ENCODE measurements around the gene ADORA1.

Gene ADORA1

DNA sequence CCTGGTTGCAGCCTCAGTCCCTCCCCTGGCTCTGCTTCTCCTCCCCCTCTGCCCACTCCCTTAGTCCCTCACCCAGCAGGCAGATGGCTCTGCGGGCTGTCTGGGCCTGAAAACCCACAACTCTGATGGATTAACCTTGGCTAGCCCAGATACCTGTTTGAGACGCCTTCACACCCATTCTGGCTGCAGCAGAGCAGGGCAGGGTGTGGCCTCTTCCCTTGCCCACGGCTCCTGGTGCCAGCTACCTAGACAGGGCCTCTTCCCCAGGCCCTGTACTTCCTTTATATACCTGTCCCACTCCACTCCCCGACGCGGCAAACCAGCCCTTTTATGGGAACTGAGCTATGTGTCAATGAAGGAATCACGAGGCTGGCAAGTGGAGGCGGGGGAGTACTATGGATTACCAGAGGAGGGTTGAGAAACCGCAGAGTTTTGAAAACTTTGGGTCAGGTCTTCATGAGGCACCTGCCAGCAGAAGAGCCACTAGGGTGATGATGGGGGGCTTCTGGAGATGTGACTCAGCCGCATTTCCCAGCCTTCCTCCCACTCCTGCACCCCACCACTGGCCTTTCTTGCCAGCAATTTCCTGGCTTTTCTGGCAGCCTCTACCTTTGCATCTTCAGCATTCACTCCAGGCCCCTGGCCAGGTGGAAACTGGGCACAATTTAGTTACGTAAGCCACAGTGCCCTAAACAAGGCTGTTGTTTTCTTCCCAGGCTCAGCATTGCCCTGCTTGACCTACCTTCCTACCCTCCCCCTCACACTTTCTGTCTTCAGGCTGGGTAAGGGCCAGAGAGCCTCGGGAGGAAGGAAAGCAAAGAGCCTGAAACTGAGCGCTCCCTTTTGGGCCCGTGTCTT, 59.1 kb downstream of the ADORA1 start, which contains the start of gene CHI3L1:
TSS of gene CHI3L1 (minus strand) at position 259 of the 858 bp plus-strand sequence. CDS start at position 178, 81 bp downstream.
- DNase-seq (ENCODE audit: low read depth): no peak

DNA sequence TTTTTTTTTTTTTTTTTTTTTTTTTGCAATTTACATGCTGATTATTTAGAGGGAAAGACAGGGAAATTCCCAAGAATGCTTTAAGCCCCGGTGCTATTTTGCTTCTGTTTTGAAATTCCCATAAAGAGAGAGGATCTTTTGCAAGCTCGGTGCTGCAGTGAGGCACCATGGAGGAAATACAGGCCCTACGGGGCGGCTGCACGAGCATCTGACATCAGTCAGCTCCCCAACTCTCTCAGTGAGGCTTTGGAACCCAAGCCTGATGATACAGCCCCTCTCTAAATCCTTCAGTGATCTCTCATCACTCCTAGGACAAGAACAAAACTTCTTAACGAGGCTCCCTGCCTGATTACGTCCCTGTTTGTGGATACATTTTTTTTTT, 59.8 kb downstream of the ADORA1 start:
- DNase-seq (ENCODE audit: low read depth): no peak

DNA sequence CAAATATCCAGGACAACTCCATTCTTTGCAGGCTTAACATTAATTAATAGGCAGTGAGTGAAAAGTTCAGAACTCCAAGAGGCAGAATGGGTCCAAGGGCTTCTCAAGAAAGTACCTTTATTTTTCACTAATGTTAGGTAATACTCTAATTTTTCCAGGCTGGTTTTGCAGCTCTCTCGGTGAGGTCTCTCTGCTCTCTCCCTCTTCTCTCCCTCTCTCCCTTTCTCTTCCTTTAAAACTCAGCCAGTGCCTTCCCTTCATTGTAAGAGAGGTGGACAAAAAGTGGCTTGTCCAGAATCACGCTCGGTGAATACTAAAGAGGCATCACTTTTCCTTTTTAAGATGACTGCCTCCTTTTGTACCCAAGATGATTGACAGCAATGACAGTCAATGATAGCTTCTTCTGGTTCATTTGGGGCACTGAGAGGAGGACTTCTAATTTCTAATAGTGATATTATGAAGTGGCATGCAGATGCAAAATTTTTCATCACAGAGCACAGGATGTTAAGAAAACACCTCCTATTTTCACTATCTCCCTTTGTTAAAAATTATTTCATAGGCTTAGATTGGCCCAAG, 60.3 kb downstream of the ADORA1 start:
- no peak for DNase-seq (ENCODE audit: low read depth)

DNA sequence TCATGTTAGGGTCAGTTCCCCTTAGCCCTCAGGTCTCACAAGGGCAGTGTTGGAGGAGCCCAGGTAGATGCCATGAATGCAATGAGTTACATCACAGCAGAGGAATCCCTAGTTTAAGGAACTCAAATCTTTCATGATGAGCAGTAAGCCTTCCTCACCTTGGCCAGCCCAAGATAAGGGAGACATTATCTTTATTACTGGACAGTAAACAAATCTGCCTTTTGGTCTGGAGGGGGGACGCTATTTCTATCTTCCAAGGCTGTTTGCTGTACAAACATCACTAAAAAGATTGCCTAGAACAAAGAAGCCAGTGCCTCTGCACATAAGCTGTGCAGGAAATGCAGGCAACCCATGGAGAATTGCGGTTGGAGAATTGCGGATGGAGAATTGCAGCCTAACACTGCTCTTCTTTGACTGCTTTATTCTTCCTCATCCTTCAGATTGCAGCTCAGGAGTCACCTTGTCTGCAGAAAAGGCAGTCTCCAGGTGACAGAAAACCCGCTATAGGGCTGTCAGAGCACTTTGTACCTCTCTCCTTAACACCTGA, 61.2 kb downstream of the ADORA1 start:
- no peak for DNase-seq (ENCODE audit: low read depth)

DNA sequence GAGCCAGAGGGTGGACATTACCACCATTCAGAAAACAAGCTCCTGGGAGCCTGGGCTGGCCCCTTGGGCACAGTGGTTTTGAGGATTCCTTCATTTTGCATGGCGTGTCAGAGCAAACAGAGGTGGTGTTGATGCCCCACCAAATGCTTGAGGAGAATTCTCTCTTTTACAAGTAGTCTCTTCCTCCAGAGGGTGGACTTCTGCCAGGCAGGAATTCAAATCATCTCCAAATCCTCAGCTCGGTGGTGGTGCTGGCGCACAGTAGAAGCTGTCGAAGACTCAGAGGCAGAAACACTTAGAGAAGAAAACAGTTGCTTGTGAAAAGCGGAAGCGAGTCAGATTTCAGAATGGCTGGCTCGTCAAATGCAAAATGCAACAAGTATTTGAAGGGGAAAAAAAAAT, 62.4 kb downstream of the ADORA1 start:
- DNase-seq (ENCODE audit: low read depth): no peak

DNA sequence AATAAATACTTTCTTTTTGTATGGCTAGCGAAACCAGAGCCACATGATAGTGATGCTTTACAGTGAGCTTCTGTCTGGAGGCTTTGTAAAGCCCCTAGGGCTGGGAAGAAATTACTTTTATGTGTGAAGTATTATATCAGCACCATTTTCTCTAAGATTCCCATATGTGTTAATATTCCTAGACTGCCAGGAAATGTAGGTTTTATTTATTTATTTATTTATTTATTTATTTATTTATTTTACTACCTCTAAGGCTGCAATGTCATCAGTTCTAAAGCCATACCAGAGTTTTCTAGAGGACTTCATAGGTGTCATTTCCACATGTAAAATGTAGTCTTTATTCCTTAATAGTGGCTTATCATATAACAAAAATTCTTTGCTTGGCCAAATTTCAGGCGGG, 63.4 kb downstream of the ADORA1 start:
- DNase-seq (ENCODE audit: low read depth): no peak

DNA sequence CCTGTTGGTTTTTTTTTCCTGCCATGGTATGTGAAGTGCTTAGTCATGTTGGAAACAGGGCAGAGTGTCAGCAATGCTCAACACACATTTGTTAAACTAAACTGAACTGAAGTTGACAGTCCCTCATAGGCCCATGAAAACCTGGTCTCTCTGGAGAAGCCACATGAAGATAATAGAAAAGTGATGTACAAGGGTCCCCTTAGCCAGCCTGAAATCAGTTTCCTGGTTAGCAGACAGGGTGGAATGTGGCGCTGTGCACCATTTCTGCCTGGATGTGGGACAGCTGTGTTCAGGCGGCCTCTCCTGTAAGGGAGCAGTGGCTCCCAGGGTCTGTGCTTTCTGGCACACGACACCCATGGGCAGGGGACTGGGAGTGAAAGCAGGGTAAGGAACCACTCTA, 68.8 kb downstream of the ADORA1 start:
- DNase-seq (ENCODE audit: low read depth): no peak

DNA sequence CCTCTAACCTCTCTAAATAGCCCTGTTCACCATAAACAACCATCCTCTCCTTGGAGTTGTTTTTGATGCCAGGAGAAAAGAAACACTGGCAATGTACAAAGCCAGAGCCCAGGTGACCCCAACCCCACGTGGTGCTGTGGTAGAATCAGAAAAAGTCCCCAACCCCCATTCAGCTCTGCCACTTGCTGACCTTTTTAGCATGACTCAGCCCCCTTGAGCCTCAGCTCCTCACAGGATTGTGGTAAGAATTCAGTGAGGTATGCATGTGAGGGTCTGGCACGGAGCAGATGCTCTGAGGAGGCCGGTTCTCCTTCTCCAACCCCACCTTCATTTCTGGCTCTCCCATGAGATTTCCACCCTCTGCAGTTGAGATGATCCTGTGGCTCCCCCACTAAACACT, 70.1 kb downstream of the ADORA1 start:
- DNase-seq (ENCODE audit: low read depth): no peak

DNA sequence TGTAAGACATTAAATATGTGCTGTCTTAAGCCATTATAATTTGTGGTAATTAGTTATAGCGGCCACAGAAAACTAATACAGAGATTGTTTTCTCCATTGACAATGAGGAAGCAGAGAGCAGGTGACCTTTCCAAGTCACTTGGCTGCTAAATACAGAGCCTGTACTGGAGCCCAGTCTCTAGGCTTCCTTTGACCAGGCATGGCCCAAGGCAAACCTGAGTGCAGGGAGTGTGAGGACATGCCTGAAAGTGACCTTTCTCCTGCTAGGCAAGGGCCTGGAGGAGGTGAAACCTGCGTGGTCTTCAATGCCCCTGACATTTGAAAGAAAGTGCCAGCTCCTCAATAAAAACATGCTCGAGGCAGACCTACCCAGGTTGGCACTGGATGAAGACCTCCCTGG, 71.5 kb downstream of the ADORA1 start:
- no peak for DNase-seq (ENCODE audit: low read depth)

DNA sequence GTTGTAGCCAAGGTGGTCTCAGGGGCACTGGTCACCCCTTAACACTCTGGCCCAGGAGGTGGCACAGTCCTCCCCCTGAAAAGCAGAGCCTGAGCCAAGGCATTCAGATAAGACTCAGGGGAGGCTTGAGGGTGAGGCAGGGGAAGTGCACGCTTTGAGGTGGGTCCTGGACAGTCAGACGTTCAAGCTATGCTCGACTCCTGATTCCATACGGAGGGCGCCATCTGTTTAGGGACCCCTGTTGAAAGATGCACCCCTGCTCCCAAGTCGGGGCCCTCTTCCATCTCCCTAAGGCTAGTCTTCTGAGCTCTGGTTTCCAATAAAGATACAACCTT, 71.9 kb downstream of the ADORA1 start:
- DNase-seq (ENCODE audit: low read depth): no peak

DNA sequence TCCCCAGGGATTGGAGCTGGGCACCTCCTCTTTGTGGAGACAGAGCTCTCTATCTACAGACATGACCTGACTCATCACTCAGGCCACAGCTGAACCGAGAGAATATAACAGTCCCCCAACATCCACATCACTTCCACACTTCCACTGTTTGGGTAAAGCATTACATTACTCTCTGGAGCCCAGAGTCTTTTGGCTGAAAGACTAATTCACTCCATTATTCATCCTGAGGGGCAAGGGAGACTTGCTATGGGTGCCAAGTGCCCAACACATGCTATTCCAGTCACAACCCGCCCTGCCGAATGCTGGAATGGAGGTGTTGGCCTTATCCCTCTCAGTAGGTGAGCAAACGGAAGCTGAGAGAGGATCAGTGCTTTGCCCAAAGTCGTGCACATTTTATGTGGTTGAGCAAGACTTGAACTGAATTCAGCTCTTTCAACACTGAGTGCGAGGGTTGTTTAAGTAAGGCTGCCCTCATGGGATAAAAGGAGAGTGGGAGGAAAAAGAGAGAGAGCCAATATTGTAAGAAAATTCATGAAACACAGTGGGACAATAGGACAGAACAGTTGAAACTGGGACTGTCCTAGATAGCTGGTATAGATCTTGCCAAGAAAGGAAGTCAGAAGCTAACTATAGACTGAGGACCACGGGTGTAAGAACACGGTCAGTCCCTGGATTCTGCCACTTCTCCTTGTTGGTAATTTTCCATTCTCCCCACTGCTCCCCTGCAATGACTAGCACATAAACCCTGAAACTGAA, 72.5 kb downstream of the ADORA1 start:
- DNase-seq (ENCODE audit: low read depth): no peak

DNA sequence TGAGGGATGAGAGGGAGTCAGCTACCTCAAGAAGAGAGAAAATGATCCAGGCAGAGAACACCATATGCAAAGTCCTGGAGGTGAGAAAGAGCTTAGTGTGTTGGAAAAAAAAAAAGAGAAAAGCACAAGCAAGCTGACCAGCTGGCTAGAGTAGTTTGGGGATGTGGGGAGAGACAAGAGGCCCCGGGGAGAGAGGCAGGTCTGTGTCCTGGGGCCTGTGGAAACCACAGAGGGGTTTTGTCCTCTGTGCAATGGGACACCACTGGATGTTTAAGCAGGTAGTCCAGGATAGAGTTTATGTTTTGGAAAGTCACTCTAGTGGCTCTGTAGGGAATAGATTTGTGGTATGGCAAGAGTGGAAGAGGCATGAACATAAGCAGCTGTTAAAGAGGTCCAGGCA, 73.4 kb downstream of the ADORA1 start:
- no peak for DNase-seq (ENCODE audit: low read depth)

DNA sequence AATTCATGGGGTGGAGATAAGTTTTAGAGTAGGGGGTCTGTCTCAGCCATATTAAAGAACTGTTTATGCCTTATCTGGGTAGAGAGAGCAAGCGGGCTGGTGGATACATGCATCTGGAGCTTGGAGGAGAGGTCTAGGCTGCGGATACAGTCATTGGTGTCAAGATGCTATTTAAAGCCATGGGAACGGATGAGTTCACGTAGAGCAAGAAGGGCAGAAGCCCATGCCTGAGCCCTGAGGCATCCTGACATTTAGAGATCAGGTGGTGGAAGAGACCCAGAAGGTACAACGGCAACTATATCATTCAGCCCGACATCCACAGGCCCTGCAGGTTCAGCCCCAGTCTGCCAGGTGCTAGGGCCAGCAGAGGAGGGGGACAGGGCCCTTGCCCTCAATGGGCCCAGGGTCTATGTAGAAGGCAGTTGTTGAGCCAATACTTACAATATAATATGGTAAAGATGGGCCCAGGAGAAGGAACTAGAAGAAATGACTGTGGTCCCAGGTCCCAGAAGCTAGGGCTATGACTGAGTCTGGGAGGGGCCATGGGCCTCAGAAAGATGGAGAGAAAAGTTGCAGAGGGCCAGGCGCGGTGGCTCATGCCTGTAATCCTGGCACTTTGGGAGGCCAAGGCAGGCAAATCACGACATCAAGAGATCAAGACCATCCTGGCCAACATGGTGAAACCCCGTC, 74.1 kb downstream of the ADORA1 start:
- DNase-seq (ENCODE audit: low read depth): no peak

DNA sequence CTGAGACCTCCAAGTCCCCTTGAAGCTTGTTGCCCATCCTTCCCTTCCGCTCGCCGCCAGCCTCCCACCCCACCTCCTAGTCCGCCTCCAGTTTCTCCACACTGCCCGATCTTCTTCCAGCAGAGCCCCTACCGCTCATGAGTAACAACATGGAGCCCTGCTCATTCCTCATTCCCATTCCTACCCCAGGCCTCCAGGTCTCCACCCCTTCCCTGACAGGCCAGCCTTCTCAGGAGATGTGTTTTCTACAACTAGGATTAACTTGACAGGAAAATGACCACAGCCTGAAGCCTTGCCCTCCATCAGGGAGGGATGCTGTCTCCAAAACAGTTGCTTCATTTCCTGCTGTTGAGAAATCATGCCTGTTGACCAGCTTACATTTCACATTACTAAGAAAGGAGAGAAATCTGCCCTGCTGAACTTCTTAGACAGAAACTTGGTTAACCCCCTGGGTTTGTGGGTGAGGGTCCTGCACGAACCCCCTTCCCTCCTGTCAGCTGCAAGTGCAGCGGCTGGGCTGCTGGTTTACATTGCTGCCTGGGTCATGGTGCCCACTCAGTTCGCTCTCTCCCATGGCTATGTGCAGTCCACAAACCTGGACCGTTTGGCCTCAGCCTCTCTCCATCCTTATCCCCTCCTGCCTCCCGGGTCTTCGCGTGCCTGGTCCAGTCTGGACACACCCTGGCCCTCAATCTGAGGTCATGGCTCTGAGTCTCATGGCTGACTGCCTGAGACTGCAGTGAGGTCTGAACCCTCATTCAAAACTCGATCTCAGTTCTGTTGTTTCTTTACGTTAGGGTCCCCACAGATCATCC, 75.1 kb downstream of the ADORA1 start:
- DNase-seq (ENCODE audit: low read depth): no peak

DNA sequence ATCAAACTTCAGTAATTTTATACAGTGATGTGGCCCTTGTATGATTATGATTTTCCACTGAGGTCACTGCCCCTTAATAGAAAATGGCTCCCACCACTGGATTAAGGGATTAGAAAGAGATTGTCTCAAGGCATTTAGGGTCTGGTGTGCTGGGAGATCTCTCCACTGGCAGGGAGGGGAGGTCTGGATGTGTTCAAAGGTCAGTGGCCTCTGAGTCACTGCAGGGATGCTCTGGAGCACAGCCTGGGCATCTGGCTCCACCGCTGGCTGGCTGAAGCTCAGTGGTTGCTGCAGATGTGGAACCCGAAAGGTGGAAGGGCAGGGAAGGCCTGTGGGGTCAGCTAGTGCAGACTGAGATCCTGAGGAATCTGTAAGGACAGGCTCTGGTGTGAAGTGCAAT, 77.2 kb downstream of the ADORA1 start:
- no peak for DNase-seq (ENCODE audit: low read depth)

DNA sequence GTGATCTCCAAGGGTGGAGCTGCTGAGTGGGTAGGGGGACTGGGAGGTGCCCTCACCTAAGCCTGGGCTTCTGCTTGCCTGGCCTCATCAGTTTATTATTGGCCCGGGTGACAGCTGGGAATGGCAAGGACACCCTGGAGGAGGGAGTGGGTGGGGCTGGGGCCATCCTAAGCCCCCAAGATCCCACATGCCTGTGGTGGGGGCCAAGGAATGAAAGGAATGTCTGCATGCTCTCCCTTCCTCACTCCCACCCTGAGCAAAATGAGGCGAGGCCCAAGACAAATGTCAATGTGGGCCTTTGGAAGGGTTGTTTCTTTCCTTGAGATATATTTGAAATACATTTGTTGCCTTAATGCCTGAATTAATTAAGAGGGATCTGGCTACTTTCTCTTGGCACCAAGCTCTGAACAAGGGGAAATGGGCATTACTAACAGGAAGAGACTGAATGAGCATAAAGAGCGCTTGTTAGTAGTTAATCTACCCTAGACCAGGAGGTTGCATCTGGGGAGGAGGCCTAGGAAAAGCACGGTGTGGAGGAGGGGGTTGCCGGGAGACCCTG, 78.7 kb downstream of the ADORA1 start:
- DNase-seq (ENCODE audit: low read depth): no peak

DNA sequence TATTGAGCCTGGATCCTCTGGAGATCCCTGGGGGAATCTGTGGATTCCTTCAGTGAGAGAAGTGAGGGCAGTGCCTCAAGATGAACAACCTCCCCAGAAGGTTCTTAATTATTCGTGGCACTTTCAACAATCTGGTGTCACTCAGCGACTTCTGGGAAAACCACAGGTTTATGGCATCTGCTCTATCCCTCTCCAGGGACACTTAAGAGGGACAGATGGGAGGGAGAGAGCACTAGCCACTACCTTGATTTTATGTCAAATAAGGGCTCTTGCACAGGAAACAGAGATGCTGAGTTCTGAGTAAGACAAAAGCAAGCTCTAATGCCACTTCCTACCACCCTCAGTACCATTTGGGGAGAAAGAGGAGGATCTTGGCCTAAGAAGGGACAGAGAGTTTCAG, 80.2 kb downstream of the ADORA1 start:
- no peak for DNase-seq (ENCODE audit: low read depth)

DNA sequence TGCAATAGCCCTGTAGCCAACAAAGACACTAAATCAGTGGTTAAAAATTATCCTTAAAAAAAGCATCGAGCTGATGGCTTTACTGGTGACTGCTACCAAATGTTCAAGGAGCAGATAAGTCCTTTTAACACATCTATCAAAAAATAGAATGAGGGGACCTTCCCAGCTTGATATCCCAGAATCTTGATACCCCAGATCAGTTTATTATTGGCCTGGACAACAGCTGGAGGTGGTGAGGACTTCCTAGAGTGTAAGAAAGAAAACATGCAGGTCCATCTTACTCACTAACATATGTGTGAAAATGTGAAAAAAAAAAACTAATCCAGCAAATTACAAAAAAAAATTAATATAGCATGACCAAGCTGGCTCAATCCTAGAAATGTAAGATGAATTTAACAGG, 80.7 kb downstream of the ADORA1 start:
- no peak for DNase-seq (ENCODE audit: low read depth)

DNA sequence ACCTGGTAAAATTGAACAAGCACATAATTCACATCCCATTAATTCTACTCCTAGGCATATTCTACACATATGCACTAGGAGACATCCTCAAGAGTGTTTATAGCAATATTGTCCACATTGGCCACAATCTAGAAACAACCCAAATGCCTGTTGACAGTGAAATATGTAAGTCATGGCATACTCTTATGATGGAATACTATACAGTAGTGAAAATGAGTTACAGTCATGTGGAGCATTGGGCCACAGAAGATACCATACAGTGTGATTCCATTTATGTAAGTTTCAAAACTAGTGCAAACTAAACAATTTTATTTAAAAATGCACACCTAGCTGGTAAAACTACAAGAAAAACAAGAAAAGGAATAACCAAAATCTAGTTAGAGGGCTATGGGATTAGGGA, 82.8 kb downstream of the ADORA1 start:
- no peak for DNase-seq (ENCODE audit: low read depth)

DNA sequence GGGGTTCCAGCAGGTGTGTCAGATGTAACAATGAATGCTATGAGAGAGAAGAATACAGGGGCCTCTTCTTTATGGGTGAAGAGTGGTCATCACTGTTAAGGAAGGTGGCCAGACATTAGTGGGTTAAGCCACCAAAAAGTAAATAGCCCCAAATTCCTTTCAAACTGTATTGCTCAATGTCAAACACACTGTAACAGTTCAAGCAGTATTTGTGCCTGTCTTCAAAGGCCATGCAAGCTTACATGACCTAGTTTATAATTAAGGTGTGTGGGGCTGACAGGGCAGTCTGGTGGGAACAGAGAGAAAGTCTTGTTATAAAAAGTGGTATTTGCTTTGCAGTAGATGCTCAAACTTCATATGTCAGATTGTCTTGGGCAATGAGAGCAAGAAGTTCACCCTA, 83.5 kb downstream of the ADORA1 start:
- DNase-seq (ENCODE audit: low read depth): no peak

DNA sequence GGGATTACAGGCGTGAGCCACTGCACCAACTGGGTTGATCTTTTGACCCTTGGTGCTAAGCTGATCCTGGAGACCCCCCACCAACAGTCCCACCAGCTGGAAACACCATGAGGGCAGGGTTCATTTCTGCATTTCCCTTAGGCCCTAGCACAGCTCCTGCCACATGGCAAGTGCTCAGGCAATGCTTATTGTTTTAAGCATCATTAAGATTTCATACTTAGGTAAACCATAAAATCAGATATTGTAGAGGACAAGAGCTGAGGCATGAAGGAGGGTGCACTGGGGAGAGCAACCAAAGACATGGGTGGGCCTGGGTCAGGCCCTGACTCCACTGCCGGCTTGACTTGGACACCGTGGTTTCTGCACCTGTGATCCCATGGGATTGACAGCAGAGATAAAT, 84.3 kb downstream of the ADORA1 start:
- DNase-seq (ENCODE audit: low read depth): no peak

All from stimulated activated CD8-positive, alpha-beta memory T cell treated with anti-CD3 and anti-CD28 coated beads, Interleukin-15, amount 100 ng/mL, for 1 hour (primary cell).